GM19397 (cell line): ENCODE results near the gene CPN2.

Source experiments
- ATAC-seq: cut with Tn5 transposase; IDR thresholded peaks from one replicate; pipeline ENCODE4 v1.9.1; 2021; ENCODE audit warnings: mild to moderate bottlenecking, moderate library complexity; ENCODE audit not compliant: unreplicated experiment

Gene CPN2

GRCh38 chr3:194329583-194329965 is 21.6 kb downstream of the CPN2 start:
- no peak for ATAC-seq

GRCh38 chr3:194328942-194329582 is 22.1 kb downstream of the CPN2 start:
- no peak for ATAC-seq

GRCh38 chr3:194328053-194328657 is 23.0 kb downstream of the CPN2 start:
- no peak for ATAC-seq

- no peak for ATAC-seq
Measured at GRCh38 chr3:194327218-194328052, 23.7 kb downstream of the CPN2 start.

GRCh38 chr3:194326968-194327217 is 24.2 kb downstream of the CPN2 start:
- no peak for ATAC-seq

GRCh38 chr3:194326192-194326967 is 24.7 kb downstream of the CPN2 start:
- ATAC-seq = no peak

- ATAC-seq = no peak
Measured at GRCh38 chr3:194325424-194326153, 25.5 kb downstream of the CPN2 start.

GRCh38 chr3:194324823-194325327 is 26.3 kb downstream of the CPN2 start:
- no peak for ATAC-seq

- no peak for ATAC-seq
Measured at GRCh38 chr3:194323785-194324735, 27.1 kb downstream of the CPN2 start.

GRCh38 chr3:194322678-194323211 is 28.4 kb downstream of the CPN2 start:
- no peak for ATAC-seq

GRCh38 chr3:194321693-194322640 is 29.2 kb downstream of the CPN2 start:
- no peak for ATAC-seq

GRCh38 chr3:194320744-194321243 is 30.3 kb downstream of the CPN2 start:
- no peak for ATAC-seq

GRCh38 chr3:194320100-194320499 is 31.0 kb downstream of the CPN2 start:
- no peak for ATAC-seq

- ATAC-seq = no peak
Measured at GRCh38 chr3:194318511-194319161, 32.5 kb downstream of the CPN2 start.

GRCh38 chr3:194316918-194317317 is 34.2 kb downstream of the CPN2 start:
- no peak for ATAC-seq

- peak; percentile 17 for ATAC-seq
Measured at GRCh38 chr3:194315965-194316361, 35.2 kb downstream of the CPN2 start.
